ENCODE measurements around the gene C6orf132.
A peak's percentile ranks its signal among the peaks of the same experiment; 100 is the strongest.
"Not testable (repeated sequence)": the region's sequence is repeated elsewhere in the genome, so short reads cannot be mapped to it uniquely, and the experiment has no call there.

C6orf132 gene, protein sequence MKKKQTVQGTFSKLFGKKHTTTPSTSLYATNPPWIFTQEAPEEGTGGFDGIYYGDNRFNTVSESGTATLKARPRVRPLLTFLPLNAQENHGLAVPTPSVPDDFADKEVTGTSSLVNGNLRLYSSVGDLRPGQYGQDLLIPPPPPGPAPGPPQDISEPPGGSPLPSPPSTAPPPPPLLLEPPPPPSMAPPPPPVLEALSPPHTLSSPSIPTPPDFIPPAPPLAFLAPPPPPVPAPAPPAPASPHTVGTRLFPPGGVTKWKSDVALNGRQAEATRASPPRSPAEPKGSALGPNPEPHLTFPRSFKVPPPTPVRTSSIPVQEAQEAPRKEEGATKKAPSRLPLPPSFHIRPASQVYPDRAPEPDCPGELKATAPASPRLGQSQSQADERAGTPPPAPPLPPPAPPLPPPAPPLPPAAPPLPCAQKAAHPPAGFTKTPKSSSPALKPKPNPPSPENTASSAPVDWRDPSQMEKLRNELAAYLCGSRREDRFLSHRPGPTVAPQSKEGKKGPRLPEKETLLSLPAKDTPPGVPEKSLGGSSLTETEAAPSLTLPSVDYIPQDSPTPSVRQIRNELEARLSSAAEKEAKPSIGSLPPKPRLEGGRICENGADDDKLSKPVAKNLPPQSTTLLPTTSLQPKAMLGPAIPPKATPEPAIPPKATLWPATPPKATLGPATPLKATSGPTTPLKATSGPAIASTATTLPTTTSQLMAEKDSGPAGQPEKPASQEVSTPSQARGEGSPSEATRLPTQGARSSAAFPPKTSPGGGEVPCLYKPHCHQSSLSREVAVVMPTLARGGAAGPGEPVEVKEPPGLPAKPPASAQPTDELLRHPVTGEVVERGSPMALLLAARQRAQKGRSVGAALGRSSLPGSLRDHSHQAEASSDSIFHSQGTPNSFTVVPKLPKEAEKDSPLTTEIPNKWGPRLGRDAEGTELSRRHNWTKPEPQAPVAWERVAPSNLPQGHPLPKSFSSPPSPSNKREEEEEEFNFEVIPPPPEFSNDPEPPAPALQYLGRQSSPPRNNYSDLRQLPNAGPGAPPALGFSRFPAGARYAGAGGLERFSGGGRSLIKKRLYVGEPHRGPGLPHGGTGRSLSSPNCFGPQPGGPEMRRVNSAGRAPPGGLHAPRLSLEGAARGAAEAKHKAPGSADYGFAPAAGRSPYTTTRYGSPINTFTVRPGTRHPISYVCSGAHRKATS

DNA sequence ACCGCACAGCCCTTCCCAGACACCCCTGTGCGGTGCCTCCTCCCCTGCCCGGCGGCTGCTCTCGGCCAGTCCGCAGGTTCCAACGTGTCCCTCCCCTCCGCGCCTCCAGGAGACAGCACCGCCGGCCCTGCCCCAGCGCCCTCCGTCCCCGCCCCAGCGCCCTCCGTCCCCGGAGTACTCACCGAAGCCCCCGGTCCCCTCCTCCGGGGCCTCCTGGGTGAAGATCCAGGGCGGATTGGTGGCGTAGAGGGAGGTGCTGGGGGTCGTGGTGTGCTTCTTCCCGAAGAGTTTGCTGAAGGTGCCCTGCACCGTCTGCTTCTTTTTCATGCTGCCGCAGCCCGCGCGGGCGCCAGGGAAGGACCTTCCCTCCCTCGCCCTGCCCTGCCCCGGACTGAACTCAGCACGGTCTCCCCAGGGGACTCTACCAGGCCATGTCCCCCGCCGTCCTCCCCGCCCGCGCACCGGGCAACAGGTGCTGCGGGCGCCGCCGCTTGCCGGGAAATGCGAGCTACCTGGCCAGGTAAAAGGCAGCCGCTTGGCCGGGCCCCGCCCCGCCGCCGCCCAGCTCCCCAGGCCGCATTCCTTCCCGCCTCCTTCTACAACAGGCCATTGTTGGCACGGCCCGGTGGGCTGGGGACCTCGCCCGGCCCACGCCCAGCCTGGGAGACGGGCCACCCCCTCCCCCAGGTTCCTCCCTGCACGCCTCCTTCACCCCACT is at the start of gene C6orf132:
Gene C6orf132 (minus strand): TSS at position 503 of the 718 bp plus-strand sequence. CDS start 176 bp downstream, at position 327.
- peak; percentile 81 for DNase-seq (ENCODE audit: low read depth, low spot score)

DNA sequence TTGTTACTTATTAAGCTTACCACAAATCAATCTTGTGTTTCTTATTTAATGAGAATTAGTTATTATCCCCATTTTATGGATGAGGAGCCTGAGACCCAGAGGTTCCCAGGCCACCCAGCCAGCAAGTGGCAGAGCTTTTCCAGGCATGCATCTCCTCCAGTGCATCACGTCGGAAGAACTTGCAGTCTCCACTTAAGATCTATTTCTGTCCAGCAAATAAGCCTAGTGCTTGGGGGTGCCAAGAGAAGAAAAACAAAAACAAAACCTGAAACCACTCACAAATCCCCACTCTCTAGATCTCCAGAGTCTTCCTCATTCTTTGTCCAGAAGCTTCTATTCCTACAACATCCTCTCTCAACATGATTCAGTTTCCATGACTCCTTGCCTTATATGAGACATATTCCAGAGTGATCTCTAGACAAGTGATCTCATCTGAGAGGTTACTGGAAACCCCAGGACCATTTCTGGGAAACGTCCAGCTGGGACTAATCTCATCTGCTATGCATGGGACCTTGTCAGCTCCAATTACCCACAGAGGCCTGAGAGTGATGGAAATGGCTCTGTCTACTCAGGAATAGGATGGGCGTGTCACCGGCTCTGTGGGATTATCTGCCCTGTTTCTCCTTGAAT is 48.2 kb upstream of the C6orf132 start:
- DNase-seq (ENCODE audit: low read depth, low spot score): no peak

DNA sequence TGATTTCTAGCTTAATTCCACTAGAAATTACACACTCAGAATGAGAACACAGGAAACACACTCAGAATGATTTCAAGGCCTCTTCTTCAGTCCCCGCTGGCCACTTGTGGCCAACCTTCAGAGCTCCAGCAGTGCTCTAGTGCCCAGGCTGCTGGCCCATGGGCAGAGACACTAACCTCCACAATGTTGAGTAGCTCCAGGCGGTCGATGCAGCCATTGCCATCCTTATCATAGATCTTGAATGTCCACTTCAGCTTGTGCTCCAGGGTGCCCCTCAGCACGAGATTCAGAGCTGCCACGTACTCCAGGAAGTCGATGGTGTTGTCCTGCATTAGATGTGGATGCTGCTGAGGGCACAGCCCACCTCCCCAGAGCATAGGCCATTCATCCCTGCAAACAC is 46.0 kb upstream of the C6orf132 start:
- DNase-seq (ENCODE audit: low read depth, low spot score): no peak

DNA sequence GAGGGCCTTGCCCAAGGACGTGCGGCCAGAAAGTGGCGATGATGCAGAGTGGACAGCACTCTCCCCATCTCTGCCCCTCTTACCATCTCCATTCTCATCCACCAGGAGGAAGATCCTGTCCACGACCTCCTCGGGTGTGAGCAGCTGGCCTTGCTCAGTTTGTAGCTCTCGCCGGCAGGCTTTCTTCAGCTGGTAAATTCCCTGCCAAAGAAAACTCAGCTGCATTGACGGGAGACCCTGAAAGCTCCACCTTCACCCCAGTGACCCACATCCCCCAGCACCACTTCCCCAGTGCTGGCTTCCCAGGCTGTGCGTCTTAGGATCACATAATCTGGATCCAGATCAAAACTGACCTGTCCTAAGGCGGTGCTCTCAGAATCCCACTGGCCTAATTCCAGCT is 43.2 kb upstream of the C6orf132 start:
- DNase-seq (ENCODE audit: low read depth, low spot score): no peak

DNA sequence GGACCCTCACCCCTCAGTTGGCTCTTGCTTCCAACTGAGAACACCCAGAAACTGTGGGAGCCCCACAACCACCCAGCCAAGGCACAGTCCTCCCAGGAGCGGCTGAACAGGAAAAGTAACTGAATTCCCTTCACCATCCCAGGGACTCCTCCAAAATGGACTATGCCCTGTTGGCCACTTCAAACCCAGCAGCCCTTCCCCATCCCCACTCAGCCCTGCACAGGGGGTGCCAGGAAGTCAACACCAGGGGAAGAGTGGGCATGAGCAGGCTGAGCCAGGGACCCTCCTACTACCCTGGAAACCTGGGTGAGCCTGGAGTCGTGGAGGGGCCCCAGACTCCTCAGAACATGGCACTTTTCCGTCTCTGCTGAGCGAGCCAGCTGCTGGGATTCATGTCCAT is 42.1 kb upstream of the C6orf132 start:
- DNase-seq (ENCODE audit: low read depth, low spot score): no peak

DNA sequence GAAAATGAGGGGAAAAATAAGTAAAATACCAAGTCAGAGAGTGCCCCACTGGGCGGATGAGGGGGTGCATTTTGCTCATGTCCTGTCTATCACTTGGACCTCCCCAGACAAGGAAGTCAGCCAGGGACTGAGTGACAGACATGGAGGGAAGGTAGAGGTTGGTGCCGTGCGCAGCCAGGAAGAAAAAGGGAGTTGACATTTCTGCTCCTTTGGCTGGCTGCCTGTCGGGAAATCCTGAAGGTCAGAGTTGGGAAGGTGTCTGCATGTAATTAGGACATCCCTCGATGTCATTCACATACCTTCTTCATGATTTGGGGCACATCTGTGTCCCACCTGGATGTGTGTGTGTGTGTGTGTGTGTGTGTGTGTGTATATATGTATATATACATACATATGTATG is 39.7 kb upstream of the C6orf132 start:
- DNase-seq (ENCODE audit: low read depth, low spot score): no peak

DNA sequence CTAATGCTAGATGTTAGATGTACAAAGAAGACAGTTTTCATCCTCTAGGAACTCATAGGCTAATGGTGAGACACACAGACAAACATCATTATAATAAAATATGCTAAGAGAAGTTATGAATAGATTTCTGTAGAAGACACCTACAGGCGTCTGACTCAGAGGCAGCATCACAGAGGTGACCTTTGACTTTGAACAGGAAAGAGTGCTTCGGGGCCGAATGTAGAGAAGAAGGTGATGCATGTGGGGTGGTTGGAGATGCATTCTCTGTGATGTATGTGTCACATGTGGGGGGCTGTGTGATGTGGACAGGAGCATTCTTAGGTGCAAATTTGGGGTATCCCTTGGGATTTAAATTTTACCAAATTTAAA is 37.5 kb upstream of the C6orf132 start:
- DNase-seq (ENCODE audit: low read depth, low spot score): no peak

DNA sequence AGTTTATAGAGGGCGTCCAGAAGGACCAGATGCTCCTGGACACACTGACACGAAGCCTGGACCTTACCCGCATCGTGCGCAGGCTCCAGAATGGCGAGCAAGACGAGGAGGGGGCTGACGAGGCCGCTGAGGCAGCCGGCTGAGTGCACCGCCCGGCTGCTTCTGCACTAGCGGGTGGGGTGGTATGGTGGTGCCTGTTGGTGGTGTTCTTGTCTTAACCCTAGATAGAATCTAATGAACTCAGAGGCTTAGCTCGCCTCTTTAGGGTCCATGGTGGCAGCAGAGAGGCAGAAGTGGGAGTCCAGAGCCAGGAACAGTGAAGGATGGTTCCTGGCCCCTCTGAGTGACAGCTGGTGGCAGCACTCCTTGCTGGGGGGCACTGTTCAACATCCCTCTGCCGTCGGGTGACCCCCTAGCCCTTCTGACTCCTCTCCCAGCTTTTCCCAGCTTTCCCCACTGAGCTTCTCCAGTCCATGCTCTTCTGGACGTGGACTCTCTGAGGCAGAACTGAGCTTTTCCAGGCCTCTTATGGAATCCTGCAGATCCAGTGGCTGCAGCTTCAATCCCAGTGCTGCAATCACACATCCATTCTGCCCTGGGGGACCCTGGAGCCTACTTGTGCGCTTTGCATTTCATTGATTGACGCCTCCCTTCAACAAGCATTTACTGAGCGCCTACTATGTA is 37.0 kb upstream of the C6orf132 start:
- DNase-seq (ENCODE audit: low read depth, low spot score): peak; percentile 64

DNA sequence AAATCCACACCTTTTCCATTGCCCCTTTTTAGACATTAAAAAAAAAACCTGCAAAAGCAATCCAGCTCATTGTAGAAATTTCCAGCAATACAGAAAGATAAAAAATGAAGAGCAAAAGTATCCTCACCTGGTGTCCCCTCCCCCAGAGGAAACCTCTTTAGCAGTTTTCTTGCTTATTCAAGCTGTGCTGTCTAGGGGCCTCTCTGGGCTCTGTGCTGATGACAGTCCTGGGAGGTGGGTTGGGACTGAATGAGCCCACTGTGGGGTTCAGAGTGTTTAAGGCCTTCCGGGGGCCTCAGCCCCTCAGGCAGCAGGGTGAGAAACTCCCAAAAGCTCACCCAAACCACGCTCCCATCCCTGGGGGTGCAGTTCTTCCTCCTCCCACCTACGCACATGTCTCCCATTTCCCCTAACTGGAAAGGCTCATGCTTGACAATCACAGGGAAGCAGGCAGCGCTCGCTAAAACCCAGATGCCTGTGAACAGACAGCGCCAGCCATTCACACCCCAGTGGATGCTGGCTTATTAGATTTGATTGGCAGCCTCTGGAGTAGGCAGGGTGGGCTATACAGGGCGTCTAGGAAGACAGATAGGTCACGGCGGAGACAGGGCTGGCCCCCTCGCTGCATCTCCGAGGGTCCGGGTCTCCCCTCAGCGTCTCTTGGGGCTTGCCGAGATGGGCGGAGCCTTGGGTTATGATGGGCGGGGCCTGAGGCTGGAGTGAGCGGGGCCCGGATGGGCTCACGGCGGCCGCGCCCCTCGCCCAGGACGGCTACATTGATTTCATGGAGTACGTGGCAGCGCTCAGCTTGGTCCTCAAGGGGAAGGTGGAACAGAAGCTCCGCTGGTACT is 35.3 kb upstream of the C6orf132 start:
- peak; percentile 83 for DNase-seq (ENCODE audit: low read depth, low spot score)

DNA sequence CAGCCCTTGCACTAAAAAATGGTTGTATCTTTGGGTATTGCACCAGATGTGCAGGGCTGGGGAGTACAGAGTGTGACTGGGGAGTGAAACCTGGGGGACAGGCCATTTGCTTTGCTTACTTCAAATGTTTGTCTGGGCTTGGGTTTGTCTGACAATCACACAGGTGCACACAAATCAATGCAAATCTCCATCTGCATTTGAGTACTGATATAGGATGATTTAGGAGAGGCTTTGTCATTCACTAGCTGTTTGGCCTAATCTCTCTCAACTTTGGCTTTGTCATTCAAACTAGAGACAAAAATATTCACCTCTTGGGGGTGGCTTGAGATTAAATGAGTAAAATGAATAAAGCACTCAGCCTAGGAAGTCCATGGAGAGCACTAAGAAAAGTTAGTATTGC is 34.6 kb upstream of the C6orf132 start:
- DNase-seq (ENCODE audit: low read depth, low spot score): no peak

DNA sequence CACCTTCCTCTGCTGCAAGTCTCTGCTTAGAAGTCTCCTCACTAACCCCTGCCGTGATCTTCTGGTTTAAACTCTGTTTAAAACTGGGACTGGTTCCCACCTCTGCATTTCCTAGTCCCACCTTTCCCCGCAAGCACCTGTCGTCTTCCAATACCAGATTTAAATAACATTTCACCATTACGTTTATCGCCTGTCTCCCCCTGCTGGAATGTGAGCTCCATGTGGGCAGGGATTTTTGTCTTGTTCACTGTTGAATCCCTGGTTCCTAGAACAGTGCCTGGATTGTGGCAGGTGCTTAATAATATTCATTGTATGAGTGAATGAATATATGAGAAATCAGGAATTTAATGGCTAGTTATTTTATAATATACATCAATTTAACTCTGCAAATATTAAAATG is 33.4 kb upstream of the C6orf132 start:
- no peak for DNase-seq (ENCODE audit: low read depth, low spot score)

DNA sequence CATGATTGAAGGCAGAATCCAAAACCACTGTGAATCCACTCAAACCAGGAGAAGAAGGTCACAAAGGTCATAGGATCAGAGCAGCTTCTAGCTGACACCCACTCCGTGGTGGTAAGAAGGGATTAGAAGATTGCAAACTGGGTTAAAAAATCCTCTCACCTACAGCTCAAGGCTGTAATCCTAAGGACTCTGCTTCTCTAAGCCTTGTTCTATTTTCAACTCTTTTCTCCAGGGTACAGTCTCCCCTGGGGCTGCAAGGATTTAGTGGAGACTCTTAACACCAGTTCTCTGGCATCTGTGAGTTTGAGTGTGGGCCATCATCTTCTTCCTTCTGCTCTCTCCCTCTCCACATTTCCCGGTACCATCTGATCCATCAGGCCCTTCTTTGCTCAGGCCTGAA is 30.7 kb upstream of the C6orf132 start, which contains the start of gene GUCA1A:
Gene GUCA1A (plus strand): TSS at position 264 of the 400 bp plus-strand sequence. CDS start 250 bp downstream, outside the sequence.
- DNase-seq (ENCODE audit: low read depth, low spot score): no peak

DNA sequence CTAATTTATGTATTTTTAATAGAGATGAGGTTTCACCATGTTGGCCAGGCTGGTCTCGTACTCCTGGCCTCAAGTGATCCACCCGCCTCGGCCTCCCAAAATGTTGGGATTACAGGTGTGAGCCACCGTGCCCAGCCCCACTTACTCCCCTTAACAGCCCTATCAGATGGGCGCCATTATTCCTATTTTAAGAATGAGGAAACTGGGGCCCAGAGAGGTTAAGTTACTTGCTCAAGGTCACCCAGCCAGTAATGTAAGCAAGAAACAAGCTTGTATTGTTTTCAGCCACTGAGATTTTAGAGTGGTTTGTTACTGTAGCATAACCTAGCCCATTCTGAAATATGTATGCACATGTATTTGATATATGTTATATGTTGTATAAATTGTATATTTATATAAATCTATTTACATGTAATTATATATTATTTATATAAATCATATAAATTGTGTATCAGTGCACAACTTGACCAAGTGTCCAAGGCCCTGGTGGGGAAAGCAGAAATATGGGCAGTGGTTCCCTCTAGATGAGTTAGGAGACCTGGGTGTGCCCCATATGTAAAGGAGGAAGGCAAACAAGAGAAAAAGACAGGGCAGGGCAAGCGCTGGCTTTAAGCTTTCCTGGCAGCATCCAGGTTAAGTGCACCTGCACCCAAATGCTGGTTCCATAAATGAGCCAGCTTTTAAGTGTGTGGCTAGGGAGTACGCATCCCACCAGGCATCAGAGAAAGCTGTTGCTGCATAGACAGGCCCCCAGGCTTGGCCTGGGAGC is 29.6 kb upstream of the C6orf132 start:
- no peak for DNase-seq (ENCODE audit: low read depth, low spot score)

DNA sequence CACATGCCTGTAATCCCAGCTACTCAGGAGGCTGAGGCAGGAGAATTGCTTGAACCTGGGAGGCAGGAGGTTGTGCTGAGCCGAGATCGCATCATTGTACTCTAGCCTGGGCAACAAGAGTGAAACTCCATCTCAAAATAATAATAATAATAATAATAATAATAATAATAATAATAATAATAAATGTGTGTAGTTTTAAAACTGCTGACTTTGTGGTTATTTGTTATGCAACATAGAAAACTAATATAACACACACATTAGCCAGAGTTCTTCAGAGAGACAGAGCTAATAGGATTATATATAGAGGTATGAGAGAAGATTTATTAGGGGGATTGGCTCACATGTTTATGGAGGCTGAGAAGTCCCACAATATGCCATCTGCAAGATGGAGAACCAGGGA is 27.4 kb upstream of the C6orf132 start:
- not testable (repeated sequence) for DNase-seq (ENCODE audit: low read depth, low spot score)

DNA sequence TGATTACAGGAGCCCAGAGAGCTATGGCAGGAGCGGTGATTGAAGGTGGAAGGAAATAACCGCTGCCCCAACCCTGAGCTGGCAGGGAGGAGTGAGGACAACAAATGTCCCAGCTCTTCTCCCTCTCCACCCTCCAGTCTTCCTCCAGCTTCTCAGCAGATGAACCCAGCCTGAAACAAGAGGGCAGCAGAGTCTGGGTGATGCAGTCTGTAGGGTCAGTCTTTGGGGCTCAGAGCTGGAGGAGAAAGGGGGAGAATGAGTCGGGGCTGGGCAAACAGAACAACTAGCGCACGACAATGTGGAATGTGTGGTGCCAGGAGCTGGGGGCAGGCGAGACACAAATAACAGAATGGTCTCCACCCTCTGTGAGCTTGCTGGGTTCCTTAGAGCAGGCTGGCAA is 26.2 kb upstream of the C6orf132 start:
- no peak for DNase-seq (ENCODE audit: low read depth, low spot score)

DNA sequence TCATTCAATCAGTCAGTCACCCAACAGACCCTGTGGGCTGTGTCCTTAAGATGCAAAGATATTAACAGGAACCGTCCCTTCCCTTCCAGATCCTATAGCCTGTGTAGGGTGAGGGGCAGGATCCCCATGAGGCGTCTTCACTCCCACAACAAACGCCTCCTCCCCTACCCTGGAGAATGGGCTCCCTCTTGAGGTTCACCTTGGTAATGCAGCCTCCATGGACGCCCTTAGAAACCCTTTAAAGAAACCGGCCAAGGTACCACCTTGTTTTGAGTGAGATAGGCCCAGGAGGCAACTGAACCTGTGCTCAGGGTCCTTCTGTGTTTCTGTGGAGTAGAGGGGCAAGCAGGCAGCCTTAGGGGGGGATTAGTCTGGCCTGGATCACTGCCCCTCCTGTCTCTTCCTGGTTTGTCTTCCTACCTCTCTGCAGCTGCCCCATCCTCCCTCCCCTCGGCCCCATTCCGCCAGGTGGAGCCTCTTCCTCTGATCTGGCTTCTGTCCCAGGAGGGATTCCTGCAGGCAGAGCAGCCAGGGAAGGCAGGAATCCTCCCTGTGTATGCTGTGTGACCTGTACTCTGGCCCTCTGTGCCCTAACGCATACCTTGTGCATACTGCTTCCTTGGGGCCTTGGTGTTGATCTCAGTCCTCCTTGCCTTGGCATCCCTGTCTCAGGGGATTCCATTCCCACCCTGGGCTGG is 24.2 kb upstream of the C6orf132 start:
- peak; percentile 96 for DNase-seq (ENCODE audit: low read depth, low spot score)

DNA sequence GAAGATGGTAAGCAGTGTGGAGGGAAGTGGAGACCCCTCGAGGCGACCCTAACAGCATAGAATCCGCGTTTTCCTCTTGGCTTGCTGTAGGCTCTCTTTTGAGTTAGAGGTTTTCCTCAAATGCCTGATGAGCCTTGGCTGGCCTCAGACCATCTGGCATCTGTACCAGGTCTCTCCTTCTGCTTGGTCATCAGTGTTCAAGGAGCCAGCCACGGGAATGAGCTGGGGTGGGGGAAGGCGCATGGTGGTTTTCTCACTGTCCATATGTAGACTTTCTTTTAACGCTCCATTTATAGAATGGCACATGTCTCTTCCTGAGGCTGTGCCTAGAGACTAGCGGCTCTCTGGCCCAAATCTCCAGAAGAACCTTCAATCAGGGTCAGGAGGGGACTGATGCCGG is 22.6 kb upstream of the C6orf132 start:
- no peak for DNase-seq (ENCODE audit: low read depth, low spot score)

DNA sequence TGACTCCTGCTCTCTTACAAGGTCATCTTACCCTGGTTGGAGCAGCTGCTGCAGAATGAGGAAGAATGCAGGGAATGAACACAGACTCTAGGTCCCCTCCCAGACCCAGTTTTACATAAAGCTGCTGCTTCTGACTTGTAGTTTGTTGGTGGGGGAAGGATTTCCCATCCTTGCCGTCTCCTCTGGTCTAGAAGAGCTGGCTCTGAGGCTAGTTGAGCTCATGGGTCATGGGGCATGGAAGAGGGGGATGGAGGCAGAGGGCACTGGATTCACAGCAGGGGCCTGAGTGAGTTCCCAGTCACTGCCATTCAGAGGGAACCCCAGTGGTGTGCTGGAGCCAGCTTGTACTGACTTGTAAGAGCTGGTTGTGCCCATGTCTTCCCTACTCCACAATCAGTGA is 21.6 kb upstream of the C6orf132 start:
- DNase-seq (ENCODE audit: low read depth, low spot score): peak; percentile 22

Measured in ELF-1 (cell line).